T-helper 2 cell treated with Interferon-gamma antibody and Interleukin-4, amounts not matched to agents 100 ng/mL and 5 ng/mL, for 36 hours (primary cell): ENCODE measurements around the gene DTD2. TPM values are rescaled to one million over a fixed set of nuclear protein-coding genes. Genes with fewer than 3 reads are reported as not detected.
"Not testable (repeated sequence)": the region's sequence is repeated elsewhere in the genome, so short reads cannot be mapped to it uniquely, and the experiment has no call there.

Experiments used
- intact Hi-C: fragments of 100-400 bp; cut with micrococcal nuclease; formaldehyde crosslinking; loops from one replicate; pipeline ENCODE4 v1.15.1; 2023
- total RNA-seq: library from RNA; stranded (reverse); gene quantifications from 2 replicates; pipeline ENCODE4 v1.2.3, GENCODE V29; 2022

The DTD2 gene
- total RNA-seq, 1 donor from 2014 or later, result 20.0 TPM

- intact Hi-C loops, result no loop called here
Observed at GRCh38 chr14:31442284-31442683, 15.0 kb downstream of the DTD2 start.

GRCh38 chr14:31441273-31442111, 15.8 kb downstream of the DTD2 start:
- intact Hi-C loops, result no loop called here

DNA sequence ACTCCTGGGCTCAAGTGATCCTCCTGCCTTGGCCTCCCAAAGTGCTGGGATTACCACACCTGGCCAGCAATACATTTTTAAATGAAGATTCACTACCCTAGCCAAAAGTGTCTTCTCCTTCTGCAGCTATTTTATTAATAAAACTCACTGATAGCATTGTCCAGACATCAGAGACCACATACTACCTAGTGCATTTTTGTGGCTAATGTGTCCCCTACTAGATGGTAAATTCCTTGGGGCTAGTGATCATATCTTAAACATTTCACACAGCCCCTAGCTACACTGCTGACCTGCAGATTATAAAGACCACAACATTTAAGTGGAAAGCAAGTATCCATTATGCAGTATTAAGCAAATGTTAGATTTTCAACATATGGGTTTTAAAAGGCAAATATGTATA, 17.0 kb downstream of the DTD2 start:
- intact Hi-C loops, result no loop called here

DNA sequence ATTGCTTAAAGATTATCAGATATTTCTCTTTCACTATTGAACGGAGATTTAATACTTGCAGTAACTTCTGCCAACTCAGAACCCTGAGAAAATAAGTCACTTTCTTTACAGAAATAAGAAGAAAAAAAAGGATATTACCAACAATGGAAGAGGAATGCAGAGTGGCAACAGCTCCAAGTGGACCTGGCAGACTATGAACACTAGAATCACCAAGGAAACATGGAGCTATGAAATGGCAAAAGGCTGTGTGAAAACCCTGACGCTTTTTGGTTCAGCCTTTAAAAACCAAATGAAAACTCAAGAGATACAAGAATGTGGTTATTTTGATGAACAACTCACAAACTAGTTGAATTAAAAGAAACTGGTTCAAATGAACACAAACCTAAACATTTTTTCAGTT, 17.7 kb downstream of the DTD2 start:
- intact Hi-C loops, result no loop called here

DNA sequence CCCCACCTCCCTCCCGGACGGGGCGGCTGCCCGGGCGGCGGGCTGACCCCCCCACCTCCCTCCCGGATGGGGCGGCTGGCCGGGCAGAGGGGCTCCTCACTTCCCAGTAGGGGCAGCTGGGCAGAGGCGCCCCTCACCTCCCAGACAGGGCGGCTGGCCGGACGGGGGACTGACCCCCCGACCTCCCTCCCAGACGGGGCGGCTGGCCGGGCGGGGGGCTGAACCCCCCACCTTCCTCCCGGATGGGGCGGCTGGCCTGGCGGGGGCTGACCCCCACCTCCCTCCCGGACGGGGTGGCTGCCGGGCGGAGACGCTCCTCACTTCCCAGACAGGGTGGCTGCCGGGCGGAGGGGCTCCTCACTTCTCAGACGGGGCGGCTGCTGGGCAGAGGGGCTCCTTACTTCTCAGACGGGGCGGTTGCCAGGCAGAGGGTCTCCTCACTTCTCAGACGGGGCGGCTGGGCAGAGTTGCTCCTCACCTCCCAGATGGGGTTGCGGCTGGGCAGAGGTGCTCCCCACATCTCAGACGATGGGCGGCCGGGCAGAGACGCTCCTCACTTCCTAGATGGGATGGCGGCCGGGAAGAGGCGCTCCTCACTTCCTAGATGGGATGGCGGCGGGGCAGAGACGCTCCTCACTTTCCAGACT, 20.1 kb downstream of the DTD2 start:
- intact Hi-C loops, result not testable (repeated sequence)

DNA sequence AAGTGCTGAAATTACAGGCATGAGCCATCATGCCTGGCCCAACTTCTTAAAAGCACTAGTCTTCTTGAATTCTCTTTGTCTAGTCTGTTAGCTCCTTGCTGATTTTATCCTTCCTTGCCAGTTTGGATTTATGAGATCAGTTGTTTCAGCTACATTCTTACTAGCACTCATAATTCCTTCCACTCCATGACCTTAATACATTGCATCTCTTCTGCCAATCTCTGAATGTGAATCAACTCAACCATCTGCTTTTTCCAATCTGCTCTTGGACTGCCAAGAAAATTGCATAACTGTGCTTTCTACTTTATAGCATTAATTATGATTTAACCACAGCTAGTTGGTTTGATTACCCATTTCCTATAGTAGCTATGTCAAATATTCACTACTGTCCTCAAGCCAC, 22.0 kb downstream of the DTD2 start:
- intact Hi-C loops, result no loop called here

DNA sequence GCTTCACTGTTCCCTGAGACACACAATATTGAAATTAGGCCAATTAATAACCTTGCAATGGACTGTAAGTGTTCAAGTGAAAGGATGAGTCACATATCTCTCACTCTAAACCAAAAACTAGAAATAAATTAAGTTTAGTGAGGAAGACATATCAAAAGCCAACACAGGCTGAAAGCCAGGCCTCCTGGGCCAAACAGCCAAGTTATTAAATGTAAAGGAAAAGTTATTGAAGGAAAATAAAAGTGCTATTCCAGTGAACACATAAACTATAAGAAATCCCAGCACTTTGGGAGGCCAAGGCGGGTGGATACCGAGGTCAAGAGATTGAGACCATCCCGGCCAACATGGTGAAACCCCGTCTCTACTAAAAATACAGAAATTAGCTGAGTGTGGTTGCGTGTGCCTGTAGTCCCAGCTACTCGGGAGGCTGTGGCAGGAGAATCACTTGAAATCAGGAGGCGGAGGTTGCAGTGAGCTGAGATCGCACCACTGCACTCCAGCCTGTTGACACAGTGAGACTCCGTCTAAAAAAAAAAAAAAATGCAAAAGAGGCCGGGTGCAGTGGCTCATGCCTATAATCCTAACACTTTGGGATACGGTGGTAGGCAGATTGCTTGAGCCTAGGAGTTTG, 26.6 kb downstream of the DTD2 start:
- intact Hi-C loops, result no loop called here

DNA sequence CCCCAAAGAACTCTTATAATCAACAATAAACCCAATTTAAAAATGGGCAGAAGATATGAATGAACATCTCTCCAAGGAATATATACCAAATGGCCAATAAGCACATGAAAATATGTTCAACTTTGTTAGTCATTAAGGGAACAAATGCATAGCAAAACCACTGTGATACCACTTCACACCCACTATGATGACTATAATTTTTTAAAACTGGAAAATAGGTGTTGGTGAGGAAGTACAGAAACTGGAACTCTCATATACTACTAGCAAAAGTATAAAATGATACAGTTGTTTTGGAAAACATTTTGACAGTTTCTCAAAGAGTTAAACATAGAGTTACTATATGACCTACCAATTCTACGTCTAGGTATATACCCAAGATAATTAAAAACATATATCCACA, 27.5 kb downstream of the DTD2 start:
- intact Hi-C loops, result loop anchor here (10.0 kb wide), 1 partner anchor 305 kb away; no protein-coding TSS in a partner anchor

DNA sequence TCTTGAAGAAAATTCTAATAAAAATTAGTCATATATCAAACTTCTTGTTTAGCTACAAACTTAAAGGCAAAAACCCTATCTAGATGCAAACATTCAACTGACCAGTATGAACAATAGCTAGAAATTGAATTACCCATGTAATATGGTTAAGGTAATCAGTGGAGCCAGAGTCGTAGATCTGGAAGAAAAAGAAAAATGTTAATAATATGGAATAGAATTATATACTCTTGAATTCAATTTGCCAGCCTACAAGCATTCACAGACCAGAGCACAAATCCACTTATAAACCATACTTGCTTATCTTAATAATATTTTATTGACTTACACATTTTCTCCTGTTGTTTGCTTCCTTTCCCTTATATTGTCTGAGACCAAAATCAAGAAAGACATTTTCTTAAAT, 29.3 kb downstream of the DTD2 start:
- intact Hi-C loops, result loop anchor here (10.0 kb wide), 1 partner anchor 303 kb away; no protein-coding TSS in a partner anchor

- intact Hi-C loops, result loop anchor here (10.0 kb wide), 1 partner anchor 302 kb away; no protein-coding TSS in a partner anchor
Observed at GRCh38 chr14:31426663-31427062, 30.6 kb downstream of the DTD2 start.

GRCh38 chr14:31425905-31426304, 31.4 kb downstream of the DTD2 start:
- intact Hi-C loops, result loop anchor here (10.0 kb wide), 1 partner anchor 301 kb away; no protein-coding TSS in a partner anchor

- intact Hi-C loops, result loop anchor here (2.0 to 10.0 kb wide), 3 partner anchors 44 to 394 kb away; partner anchors contain the start of gene STRN3
Observed at GRCh38 chr14:31421200-31421599, 36.1 kb downstream of the DTD2 start.

- intact Hi-C loops, result loop anchor here (1.0 to 10.0 kb wide), 6 partner anchors 37 to 394 kb away; partner anchors contain the start of genes DTD2, NUBPL and STRN3
Observed at GRCh38 chr14:31420319-31421111, 36.8 kb downstream of the DTD2 start, which contains the start of gene HEATR5A. TSS of gene HEATR5A (minus strand) at chr14:31420550. CDS start at chr14:31402975, 17,575 bp downstream.

DNA sequence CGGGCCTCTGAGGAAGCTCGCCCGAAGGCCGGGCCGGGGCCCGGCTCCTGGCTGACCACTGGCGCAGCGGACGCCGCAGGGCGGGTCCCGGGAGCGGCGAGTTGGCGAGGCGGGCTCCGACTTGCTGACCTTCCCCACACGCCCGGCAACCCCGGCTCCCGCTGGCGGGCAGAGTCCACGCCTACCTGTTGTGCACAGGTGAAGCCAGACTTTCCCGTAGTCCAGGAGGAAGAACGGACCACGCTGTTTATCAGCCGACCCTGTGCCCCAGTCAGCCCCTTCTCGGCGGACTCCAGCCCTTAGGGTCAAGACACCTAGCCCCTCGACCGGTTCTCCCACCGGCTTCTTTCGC, 37.4 kb downstream of the DTD2 start:
- intact Hi-C loops, result loop anchor here (1.0 to 10.0 kb wide), 6 partner anchors 37 to 393 kb away; partner anchors contain the start of genes DTD2, NUBPL and STRN3

GRCh38 chr14:31419179-31419966, 37.9 kb downstream of the DTD2 start:
- intact Hi-C loops, result no loop called here

DNA sequence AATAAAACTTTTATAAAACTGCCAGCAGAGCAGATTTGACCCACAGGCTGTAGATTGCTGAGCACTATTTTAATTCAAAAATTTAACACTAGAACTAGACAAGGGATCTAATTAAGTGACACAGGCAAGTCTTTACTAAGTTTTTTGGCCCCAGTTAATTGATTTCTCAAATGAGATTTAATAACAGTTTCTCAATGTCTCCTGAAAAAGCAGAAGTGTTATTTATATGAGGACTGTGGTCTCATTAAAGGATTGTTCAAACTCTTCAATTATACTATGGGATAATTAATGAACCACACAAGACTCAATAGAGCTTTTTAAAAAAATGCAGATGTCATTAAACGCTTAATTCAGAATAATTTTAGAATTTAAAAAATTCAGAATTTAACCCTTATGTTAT, 38.9 kb downstream of the DTD2 start:
- intact Hi-C loops, result no loop called here

GRCh38 chr14:31414190-31414833, 43.0 kb downstream of the DTD2 start:
- intact Hi-C loops, result no loop called here

DNA sequence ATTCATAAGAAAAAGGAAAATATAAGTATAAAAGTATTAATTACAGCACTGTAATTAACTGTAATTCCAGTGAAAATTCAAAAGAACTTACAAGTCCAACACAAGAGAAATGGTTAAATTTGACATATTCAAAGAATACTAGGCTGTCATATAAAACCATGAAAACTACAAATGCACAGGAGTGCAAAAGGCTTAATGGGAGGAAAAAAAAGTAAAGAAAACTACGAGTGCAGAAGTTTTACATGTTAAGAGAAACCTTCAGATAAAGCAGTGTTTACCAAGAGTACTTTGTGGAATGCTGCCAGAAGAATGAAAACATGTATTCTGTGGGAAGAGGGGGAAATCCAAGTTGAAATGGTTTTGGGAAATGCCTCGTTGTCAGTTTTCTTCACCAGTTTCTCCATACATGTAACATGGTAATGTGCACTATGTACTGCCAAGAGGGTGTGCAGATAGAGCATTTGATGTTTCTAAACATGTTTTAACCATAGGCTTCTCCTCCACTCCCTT, 46.0 kb downstream of the DTD2 start:
- intact Hi-C loops, result no loop called here

DNA sequence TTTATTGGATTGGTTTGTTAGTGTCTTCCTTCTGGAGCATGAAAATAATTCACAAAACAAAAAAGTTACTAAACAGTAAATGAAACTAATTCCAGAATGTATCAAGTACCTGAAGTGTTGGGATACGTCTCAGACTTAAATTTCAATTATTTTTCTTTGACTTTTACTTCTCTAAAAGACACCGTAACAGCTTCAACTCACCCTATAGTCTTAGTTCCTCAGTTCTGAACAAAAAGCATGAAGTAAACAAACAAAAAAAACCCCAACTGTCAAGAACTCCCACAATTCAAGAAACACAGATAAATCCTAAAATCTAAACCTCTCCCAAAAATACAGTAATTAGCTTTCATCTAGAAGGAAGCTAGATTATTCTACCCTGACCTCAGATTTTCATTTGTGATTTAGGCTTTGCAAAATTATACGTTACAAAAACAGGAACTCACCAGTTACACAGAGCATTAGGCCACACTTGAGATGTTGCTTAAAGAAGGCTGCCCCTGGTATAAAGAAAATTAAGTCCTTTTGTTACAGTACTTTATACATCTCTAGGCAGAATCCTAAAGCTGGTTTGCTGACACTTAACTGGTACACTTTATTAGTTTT, 47.2 kb downstream of the DTD2 start:
- intact Hi-C loops, result no loop called here
